ENCODE results near the gene TUBB.
"Not testable (repeated sequence)": the region's sequence is repeated elsewhere in the genome, so short reads cannot be mapped to it uniquely, and the experiment has no call there.

Gene TUBB

DNA sequence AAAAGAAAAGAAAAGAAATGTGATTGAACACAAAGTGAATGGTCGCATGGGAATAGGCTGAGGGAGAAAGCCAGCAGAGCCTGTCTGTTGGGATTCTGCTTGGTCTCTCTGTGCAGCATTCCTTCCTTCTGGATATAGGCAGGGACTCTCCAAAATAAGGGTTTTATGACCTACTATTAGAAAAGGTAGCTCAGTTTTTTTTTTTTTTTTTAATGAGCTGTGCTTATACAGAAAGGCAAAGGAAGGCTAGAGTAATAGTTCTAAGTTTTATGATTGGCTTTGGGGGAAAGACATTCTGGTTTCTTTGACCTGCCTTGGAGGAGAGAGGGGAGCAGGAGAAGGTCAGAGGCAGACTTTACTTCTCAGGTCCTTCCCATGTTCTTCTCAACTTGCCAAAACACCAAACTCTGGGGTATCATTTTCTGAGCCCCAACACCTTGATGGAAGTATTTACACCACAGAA, 43.0 kb downstream of the TUBB start:
- DNase-seq: no peak

DNA sequence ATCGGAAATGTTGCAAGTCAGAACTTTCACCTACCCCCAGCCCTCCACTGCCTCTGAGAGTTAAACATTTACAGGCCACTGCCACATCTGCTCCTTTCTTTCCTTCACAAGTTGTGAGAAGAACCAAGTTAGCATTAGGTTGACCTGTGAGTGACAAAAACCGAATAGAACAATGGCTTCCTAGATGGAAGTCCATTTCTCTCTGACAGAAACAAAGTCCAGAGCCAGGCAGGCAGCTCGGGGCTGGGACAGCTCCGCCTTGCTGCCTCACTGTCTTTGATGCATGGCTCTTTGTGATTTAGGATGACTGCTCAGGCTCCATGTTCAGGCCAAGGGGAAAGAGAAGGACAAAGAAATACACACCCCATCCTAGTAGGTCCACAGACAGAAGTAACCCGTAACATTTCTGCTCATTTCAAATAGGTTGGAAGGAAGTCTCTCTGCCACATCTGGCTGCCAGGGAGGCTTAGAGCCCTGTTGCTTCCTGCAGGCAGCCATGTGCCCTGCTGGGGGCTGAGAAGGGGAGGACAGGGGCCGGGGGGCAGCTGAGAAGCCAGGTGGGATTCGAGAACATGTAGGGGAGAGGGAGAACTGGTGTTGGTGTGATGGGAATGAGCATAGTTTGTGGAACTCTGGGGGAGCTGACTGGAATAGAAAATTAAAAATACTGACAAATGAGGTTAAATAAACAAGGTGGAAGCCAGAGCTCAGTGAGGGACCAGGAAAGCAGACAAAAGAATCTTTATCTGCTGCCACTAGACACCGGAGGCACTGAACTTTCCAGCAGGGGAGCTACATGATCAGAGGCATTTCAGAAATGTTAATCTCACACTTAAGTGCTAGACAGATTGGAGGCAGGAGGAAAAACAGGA, 43.7 kb downstream of the TUBB start:
- DNase-seq: peak; percentile 67

DNA sequence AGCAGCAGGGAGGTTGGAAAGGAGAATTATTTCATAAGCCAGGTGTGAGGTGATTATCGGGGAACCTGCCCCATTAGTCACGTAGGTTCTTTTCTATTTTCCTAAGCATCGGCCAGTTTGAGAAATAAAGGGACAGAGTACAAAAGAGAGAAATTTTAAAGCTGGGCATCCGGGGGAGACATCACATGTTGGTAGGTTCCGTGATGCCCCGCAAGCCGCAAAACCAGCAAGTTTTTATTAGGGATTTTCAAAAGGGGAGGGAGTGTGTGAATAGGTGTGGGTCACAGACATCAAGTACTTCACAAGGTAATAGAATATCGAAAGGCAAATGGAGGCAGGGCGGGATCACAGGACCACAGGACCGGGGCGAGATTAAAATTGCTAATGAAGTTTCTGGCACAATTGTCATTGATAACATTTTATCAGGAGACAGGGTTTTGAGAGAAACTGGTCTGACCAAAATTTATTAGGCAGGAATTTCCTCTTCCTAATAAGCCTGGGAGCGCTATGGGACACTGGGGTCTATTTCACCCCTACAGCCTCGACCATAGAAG, 44.4 kb downstream of the TUBB start:
- not testable (repeated sequence) for DNase-seq

DNA sequence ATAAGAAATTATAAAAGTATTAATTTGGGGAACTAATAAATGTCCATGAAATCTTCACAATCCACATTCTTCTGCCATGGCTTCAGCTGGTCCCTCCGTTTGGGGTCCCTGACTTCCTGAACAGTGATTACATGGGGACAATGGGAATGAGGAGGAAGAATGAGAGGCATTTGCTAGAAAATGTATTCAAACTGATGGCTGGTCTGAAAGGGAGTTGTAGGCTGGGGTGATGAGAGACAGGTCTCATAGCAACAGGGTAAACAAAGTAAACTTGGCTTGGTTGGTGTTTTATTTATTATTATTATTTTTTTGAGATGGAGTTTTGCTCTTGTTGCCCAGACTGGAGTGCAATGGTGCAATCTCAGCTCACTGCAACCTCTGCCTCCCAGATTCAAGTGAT, 45.3 kb downstream of the TUBB start:
- not testable (repeated sequence) for DNase-seq

DNA sequence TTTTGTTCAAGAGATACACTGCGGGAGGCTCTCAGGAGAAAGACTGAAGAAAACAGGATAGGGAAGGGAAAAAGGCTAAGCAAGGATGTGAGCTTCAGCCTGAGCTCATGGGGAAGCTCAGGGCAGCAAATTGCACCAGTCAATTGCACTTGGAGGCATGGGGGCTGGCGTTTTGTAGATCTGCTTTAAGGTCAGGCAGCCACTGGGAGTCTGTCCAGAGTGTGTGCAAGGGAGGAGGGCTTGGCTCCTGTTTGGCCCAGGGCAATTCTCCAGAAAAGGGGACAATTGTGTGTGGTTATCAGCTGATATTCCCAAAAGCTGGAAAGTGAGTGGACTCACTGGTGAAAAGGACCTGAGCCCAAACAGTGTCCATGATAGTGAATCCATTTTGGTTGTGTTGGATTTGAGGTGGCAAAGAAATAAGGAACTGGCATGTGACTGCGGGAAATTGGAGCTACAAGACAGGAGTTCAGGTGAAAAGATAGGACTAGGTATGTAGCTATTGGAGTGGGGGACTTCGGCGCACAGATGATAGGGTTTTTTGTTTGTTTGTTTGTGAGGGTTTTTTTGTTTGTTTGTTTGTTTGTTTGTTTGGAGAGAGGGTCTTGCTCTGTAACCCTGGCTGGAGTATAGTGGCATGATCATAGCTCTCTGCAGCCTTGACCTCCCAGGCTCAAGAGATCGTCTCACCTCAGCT, 46.5 kb downstream of the TUBB start:
- DNase-seq: no peak

DNA sequence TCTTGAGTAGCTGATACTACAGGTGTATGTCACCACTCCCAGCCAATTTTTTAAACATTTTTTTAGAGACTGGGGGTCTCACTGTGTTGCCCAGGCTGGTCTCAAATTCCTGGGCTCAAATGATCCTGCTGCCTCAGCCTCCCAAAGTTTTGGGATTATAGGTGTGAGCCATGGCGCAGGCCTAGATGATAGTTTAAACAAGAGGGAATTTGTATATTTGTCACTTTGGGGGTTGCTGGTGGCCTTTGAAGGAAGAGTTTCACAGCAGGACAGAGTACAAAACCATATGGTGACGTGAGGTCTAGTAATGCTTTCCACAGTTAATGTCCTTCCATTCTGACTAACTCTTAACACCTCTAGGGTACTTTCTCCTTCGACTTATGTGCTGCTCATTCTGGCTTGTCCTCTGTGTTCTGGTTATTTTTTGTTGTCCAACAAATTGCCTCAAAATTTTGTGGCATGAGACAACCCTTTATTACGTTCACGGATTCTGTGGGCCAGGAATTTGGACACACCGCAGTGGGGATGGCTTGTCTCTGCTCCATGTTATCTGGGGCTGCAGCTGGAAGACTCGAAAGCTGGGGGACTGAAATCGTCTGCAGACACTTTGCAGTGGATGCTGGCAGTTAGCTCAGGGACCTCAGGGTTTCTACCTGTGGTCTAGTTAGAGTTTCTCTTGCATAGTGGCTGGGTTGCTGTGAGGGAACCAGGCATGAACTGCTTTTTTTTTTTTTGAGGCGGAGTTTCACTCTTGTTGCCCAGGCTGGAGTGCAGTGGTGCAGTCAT, 47.2 kb downstream of the TUBB start:
- no peak for DNase-seq

DNA sequence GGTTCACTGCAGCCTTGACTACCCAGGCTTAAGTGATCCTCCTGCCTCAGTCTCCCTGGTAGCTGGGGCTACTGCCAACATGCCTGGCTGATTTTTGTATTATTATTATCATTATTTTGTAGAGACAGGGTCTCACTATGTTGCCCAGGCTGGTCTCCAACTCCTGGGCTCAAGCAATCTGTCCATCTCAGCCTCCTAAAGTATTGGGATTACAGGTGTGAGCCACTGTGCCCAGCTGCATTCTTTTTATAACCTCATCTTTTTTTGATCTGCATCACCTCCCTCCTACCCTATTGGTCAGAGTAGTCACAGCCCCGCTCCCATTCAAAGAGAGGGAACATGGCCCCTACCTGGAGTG, 47.8 kb downstream of the TUBB start:
- no peak for DNase-seq

DNA sequence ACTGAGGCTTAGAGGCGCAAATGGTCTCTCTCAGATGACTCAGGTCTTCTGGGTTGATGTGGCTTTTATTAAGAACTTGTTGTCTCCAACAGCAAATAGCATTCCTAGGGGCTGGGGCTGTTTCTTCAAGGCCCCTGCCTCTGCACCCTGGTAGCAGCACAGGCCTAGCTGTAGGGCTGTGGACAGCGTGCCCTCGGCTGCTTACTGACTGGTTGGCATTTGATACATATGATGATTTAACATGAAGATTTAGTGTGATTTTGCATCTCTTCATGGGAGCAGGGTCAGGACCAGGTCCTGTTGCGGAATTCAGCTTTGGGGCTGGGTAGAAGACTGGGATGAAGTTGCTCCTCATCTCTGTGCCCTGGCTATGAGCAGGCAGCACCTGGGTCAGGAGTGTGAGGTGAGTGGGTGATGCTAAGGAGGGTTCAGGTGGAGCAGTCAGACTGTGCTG, 48.5 kb downstream of the TUBB start:
- DNase-seq: no peak

DNA sequence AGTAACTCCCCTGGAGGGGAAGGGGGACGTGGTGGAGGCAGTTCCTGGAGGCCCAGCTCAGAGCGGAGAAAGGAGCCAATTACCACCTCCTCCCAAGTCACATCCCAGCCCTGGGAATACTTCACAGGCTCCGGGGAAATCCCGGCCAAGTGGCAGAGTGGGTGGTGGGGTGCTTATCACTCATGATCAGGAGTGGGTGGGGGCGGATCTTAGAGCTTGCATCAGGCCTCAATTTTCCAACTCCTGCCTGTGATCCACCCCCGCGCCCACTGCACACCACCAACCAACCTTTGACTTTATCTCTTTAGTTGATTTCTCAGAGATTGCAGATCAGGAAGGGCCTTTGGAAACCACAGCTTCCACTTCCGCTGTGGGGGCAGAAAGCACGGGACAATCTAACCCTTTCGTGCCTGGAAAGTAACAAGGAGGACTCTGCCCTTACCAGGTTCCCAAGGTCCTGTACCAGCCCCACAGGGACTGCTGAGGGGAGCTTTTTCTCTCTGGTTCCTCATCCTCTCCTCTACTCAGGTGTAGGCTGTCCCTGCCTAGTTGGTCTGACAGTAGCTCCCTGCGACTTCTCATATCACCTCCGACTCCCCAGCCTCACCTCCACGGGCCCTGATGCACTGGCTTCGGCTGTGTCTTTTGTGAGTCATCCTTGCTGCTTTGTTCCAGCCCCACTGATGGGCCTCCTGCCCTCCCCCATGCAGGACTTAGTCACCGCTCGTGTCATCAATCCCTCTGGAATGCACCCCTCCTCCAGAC, 49.1 kb downstream of the TUBB start:
- peak; percentile 51 for DNase-seq

DNA sequence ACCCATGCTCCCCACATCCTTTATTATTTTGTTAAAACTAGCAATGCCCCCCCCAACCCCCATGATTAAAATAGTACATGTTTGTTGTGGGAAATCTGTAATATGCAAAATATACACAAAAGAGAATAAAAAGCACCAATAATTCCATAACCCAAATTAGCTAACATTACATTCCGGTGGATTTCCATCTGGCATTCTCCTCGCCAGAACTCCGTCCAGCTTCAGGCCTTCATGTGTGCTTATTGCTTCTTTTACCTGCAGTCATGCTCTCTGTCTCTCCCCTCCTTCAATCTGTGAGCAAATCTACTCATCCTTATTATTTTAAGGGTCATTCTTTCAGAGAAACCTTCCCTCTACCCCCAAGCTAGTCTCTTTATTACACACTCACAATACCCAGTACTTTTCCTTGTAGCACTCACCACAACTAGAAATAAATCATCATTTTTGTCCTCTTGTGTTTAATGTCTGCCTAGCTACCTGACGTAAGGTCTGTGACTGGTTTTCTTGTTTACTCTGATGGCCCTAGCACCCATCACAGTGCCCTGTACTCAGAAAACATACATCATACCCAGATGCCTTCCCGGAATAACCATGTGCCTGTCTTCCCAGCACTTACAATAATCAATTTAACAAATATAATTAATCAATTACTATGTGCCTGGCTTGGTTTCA, 49.8 kb downstream of the TUBB start:
- no peak for DNase-seq

DNA sequence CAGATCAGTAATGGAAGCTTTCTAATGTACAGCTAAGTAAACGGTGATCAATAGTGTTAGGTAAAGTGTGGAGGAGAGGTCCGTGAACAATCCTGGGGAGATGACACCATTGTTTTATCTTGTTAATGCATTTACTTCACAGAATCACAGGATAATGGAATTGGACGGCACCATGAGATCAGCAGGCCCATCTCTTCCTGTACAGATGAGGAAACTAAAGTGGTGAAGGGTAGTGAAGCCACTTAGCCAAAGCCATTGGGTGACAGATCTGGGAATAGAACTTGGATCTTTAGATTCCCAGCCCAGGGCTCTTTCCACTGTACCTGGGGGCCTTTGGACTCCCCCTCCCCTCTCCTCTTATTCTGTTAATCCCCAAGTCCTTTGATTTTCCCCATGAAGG, 50.4 kb downstream of the TUBB start:
- no peak for DNase-seq

DNA sequence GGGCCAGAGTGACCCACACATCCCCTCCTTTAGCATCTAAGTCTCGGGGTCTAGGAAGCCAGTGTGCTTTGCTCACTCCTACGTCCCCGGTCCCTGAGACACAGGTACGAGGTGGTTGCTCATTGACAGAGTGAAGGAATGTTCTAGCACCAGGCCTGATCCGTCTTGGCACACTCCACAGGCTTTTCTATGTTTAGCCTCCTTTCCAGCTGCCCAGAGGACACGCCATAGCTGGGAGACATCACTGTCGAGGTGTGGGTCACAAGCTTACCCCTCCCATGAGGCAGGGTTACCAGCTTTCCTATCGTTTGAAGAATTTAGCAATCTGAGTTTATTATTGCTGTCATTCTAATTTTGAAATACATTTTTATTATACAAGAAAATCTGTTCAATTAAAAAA, 54.5 kb downstream of the TUBB start:
- no peak for DNase-seq

Data from eye (tissue), 1 donor.